Gastroesophageal sphincter (tissue), 4 donors: ENCODE measurements around the gene ADM2. TPM values are rescaled to one million over a fixed set of nuclear protein-coding genes. Genes with fewer than 3 reads are reported as not detected.

Source experiments
- ATAC-seq: fragments of 150-250 bp; one replicate; pipeline ENCODE4 v1.9.1; 2016; ENCODE audit warnings: mild to moderate bottlenecking, moderate library complexity
- H3K27ac ChIP-seq, 4 donors: fragments of 200-600 bp; sonication (generic) in 3 of 4; 1 replicate in 3 of 4; 2 replicates in 1 of 4; pipeline ENCODE4 v1.5.1; 2016 to 2019
- H3K27me3 ChIP-seq: fragments of 200-600 bp; sonication (generic); one replicate; pipeline ENCODE4 v1.5.1; 2019
- H3K36me3 ChIP-seq, 2 donors: fragments of 200-600 bp; sonication (generic); one replicate each; pipeline ENCODE4 v1.5.1; 2019; ENCODE audit warnings: control low read depth in 1 of 2
- H3K4me1 ChIP-seq, 3 donors: fragments of 200-600 bp; sonication (generic); 1 replicate in 2 of 3; 2 replicates in 1 of 3; pipeline ENCODE4 v1.5.1; 2016 to 2019; ENCODE audit warnings: control low read depth in 2 of 3
- H3K4me3 ChIP-seq, 2 donors: fragments of 200-600 bp; sonication (generic); one replicate each; pipeline ENCODE4 v1.5.1; 2019; ENCODE audit warnings: mild to moderate bottlenecking in 1 of 2, moderate library complexity in 1 of 2
- H3K9me3 ChIP-seq, 3 donors: fragments of 200-600 bp; sonication (generic); one replicate each; pipeline ENCODE4 v1.5.1; 2017 to 2019; ENCODE audit warnings: control low read depth in 2 of 3
- CTCF ChIP-seq, 4 experiments: fragments of 200-600 bp in 2 of 4; fragments of 450-650 bp in 2 of 4; sonication (generic) in 1 of 4; IDR thresholded peaks; one replicate each; pipeline ENCODE4 v1.5.1; 2017 to 2019; ENCODE audit warnings: antibody characterized with exemption in 4 of 4, mild to moderate bottlenecking in 2 of 4, moderate library complexity in 2 of 4
- EP300 ChIP-seq: sonication (generic); formaldehyde crosslinking; IDR thresholded peaks from one replicate; pipeline ENCODE4 v1.6.1; 2017; ENCODE audit warnings: antibody characterized with exemption, mild to moderate bottlenecking
- POLR2A ChIP-seq, 2 donors: fragments of 450-650 bp; IDR thresholded peaks; one replicate each; pipeline ENCODE4 v1.6.1; 2017; ENCODE audit warnings: antibody characterized with exemption in 2 of 2, mild to moderate bottlenecking in 2 of 2, moderate library complexity in 1 of 2
- POLR2AphosphoS5 ChIP-seq: sonication (generic); formaldehyde crosslinking; IDR thresholded peaks from one replicate; pipeline ENCODE4 v1.6.1; 2017; ENCODE audit warnings: antibody characterized with exemption
- WGBS, 2 donors: methylation state at CpG; one replicate each; pipeline ENCODE4 v1.1.5; 2018; ENCODE audit warnings: low coverage in 1 of 2; 5-methylcytosine and 5-hydroxymethylcytosine counted together
- total RNA-seq, 4 donors: library from RNA; depleted of rRNA; stranded (reverse); fragments of >200 nt; gene quantifications; one replicate each; pipeline ENCODE4 v1.1.0, GENCODE V29; 2016

Gene ADM2
- total RNA-seq, 4 donors from 2014 or later: 0.40 TPM; not detected in 3

DNA sequence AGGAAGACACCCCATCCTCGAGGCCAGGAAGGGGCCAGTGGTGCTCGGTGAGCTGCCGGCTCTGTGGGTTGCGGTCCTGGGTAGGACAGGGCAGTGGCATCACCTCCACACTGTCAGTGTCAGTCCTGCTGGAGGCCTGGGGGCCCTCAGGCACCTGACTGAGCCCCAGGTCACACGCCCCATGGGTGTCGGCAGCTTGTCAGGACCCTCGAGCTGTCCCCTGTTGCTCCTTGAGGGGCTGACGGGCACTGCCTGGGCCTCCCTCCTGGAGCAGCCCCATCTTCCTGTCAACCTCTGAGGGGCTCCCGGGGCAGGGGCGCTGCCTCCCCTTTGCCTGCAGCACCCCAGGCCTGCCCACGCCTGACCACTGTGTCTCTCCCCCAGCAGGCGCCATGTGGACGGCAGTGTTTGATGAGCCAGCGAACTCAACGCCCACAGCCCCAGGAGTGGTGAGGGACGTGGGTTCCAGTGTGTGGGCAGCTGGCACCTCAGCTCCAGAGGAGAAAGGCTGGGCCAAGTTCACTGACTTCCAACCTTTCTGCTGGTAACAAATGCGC lies 42.0 kb upstream of the ADM2 start:
- H3K36me3 ChIP-seq: peaks cover 0 to 92% of the 10 kb centered on the region in 2 donors
- H3K4me1 ChIP-seq: peaks cover 0 to 9% (median 3%) of the 10 kb centered on the region in 3 donors
- no peak overlapping the region for H3K4me3 ChIP-seq
- WGBS, 2 donors: no CpG with 5 or more reads among the region's 17 CpGs
- no peaks in the 10 kb centered on the region for H3K9me3 ChIP-seq
- no peaks in the 10 kb centered on the region for H3K27me3 ChIP-seq
- TF ChIP-seq POLR2AphosphoS5 (no peak), CTCF (IDR thresholded peaks at IDR 0.05) (no peak), EP300 (no peak), POLR2A (IDR thresholded peaks at IDR 0.05) (no peak)
- ATAC-seq: no peak
- H3K27ac ChIP-seq: no peak overlapping the region

- no CpG with 5 or more reads among the region's 10 CpGs for WGBS, 2 donors
- ATAC-seq: no peak
- Histone ChIP-seq H3K27ac (no peak overlapping the region), H3K27me3 (no peaks in the 10 kb centered on the region), H3K4me3 (no peak overlapping the region), H3K9me3 (no peaks in the 10 kb centered on the region), H3K4me1 (peaks cover 0 to 14% (median 8%) of the 10 kb centered on the region in 3 donors), H3K36me3 (peaks cover 0 to 88% of the 10 kb centered on the region in 2 donors)
- TF ChIP-seq POLR2AphosphoS5: no peak
- no peak for TF ChIP-seq POLR2A (IDR thresholded peaks at IDR 0.05)
- no peak for TF ChIP-seq EP300
- no peak for TF ChIP-seq CTCF (IDR thresholded peaks at IDR 0.05)
Measured at GRCh38 chr22:50439871-50440331, 41.4 kb upstream of the ADM2 start.

- ATAC-seq: no peak
- Histone ChIP-seq H3K36me3 (peaks cover 0 to 88% of the 10 kb centered on the region in 2 donors), H3K27ac (peak overlapping the region in 1 of 4 donors; percentile 19), H3K4me3 (no peak overlapping the region), H3K9me3 (no peaks in the 10 kb centered on the region), H3K27me3 (no peaks in the 10 kb centered on the region), H3K4me1 (peaks cover 0 to 20% (median 8%) of the 10 kb centered on the region in 3 donors)
- no peak for TF ChIP-seq POLR2AphosphoS5
- TF ChIP-seq CTCF (IDR thresholded peaks at IDR 0.05): no peak
- no peak for TF ChIP-seq EP300
- TF ChIP-seq POLR2A (IDR thresholded peaks at IDR 0.05): no peak
- no CpG with 5 or more reads among the region's 26 CpGs for WGBS, 2 donors
Measured at GRCh38 chr22:50440544-50441249, 40.6 kb upstream of the ADM2 start.

- 92% methylated on average over 2 of the region's 17 CpGs; no CpG with 5 or more reads in 1 of the 2 donors for WGBS, 2 donors
- Histone ChIP-seq H3K27me3 (no peaks in the 10 kb centered on the region), H3K36me3 (peaks cover 0 to 88% of the 10 kb centered on the region in 2 donors), H3K4me3 (no peak overlapping the region), H3K4me1 (peaks cover 0 to 20% (median 8%) of the 10 kb centered on the region in 3 donors), H3K27ac (no peak overlapping the region), H3K9me3 (no peaks in the 10 kb centered on the region)
- no peak for ATAC-seq
- TF ChIP-seq POLR2AphosphoS5: no peak
- no peak for TF ChIP-seq POLR2A (IDR thresholded peaks at IDR 0.05)
- TF ChIP-seq EP300: no peak
- no peak for TF ChIP-seq CTCF (IDR thresholded peaks at IDR 0.05)
Measured at GRCh38 chr22:50441428-50441993, 39.8 kb upstream of the ADM2 start.
